HG02840 (cell line): Measurements from ENCODE around the gene FMNL2.

Experiments
- ATAC-seq: cut with Tn5 transposase; IDR thresholded peaks from one replicate; pipeline ENCODE4 v1.9.1; 2021; ENCODE audit warnings: mild to moderate bottlenecking, moderate library complexity, moderate number of reproducible peaks; ENCODE audit not compliant: unreplicated experiment, low FRiP score

Gene FMNL2

DNA sequence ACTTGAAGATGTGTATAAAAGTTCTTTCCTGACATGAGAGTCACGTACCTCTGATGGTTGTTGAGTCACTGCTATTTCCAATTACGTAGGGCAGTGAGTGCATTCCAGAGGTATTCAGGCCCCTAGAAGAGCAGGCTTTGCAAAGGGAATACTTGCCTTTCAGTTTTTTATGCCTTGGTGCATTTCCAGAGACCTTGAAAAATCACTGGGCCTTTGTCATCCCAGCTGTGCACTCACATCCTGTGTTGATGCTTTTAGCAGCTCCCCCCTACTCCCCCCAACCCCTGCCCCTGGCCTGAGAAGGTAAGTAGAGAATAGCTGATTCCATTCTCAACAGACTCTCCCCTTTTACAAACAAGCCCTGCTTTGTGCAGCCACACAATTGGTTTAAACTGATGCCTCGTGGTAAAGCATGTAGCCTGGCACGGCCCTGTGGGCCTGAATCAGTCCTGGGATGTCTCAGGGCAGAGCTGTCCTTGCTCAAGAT is 208.1 kb downstream of the FMNL2 start:
- ATAC-seq: no peak

DNA sequence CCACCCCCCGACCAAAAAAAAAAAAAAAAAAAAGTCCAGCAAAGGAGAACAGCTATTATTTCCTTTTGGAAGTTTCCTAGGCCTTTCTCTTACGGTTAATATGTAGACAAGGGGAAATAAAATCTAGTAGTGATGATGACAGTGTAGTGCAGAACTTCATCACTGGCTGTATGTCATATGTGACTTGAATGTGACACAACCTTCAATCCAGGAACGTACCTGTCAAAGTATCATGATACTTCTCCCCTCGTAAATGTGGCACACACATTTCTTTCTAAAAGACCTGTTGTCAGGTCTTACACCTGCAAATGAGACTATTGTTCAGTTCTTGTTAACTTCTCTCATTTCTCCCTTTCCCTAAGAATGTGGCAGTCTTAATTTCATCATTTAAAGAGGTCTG is 208.7 kb downstream of the FMNL2 start:
- no peak for ATAC-seq

DNA sequence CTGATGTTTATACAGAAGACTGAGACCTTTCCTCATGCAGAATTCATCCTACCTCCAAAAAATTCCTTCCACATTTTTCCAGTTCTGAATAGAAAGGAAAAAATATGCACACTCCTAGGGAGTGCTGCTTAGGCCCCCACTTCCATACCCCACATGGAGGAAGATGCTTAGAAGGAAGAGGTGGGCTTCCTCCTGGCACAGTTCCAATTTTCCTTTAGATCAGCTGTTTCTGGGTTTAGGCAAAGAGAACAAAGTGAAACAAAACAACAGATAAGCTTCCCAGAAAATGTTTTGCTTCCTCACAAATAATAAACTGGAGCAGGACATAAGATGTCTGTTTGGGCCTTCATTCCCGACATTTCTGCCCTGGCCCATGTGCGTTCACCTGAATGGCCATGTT is 209.7 kb downstream of the FMNL2 start:
- no peak for ATAC-seq

DNA sequence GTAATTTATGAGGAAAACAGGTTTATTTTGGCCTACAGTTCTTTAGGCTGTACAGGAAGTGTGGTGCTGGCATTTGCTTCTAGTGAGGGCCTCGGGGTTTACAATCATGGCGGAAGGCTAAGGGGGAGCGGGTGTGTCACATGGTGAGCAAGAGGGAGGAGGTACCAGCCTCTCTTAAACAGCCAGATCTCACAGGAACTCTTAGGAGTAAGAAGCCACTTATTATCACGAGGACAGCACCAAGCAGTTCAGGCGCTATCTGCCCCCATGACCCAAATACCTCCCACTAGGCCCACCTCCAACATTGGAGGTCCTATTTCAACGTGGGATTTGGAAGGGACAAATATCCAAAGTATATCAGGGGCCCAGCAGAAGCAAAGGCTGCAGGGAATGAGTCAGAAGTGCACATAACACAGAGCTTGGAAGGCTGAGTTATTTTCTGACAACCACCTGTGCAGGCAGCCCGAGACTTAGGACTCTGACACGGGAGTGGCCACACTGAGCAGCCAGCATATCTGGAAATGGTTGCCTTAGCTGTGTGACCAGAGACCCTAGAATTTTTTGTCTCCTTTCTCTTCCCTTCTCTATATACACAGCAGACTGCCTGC is 211.4 kb downstream of the FMNL2 start:
- no peak for ATAC-seq

DNA sequence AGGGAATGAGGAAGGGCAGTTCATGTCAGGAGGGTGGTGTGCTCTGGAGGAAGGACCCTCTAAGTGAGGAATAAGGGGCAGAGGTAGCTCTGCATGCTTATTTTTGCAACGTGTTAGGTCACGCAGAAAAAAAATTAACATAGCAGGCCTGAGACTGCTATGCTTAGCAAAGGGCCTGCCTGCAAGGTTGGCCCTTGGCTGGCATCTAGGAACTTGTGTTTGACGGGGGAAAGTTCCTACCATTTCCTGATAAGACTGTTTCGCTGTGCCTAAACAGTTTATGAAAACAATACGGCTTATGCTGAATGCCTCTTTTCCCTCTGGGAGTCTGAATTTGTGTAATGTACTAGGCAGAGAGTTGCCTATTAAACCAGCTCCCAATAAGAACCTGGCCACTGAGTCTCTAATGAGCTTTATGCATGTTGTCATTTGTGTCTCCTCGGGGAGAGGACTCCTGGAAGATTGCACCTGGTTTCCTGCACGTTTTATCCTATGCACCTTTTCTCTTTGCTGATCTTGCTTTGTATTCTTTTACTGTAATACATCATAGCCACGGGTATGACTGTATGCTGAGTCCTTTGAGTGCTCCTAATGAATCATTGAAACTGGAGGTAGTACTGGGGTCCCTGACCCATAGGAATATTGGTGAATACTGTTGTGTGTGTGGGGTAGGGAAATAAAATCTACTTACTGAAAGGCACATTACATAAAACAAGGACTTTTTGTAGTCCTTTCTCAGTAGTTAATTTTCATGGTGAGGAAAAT is 213.3 kb downstream of the FMNL2 start:
- ATAC-seq: no peak

DNA sequence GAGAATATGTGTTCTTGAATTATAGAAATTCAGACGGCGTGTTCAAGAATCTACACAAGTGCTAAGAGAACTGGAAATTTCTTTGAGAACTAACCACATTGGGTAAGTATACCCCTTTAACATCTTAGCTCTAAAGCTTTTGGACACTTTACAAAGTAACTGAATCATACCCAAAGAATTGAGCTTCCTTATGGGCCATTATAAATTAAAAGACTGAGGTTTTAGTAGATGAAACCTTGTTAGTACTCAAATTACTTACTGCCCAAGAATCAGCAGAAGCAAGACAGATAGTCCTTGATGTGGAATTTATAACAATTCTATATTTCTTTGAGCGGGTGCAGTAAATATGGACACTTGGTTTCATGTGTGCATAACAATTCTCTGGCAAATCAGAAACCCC is 214.0 kb downstream of the FMNL2 start:
- no peak for ATAC-seq

DNA sequence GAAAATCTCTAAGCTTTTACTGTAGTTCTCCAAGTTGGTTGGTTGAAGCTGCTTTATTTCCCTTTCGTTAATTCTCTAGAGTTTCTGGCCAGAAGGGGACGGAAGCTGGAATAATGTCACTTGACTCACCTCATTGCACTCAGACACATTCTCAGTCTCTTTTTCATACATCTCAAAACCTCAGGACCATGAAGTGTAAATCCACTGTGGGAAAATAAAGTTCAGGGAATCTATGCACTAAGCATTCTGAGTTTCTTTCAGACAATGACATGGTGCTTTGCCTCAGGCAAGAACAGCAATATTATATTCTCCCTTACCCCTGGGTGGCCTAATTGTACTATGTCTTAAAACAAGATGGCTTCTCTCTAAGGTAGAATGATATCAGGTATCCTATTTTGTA is 214.4 kb downstream of the FMNL2 start:
- ATAC-seq: no peak

DNA sequence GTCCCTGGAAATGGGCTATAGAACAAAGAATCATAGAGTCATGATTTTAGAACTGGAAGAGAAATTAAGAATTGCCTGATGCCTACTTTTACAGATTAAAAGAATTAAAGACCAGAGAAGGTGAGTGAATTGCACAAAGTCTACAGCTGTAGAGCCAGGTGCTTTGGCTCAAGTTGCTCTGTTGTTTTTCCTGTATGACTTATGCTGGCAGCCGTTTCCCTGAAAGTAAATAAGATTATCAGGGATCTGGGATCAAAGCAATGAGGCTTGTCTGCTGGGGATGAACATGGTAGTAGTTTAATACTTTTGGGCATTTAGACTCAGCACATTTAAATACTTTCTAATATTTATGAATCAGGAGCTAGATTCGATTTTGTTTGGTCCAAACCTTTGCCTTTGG is 215.4 kb downstream of the FMNL2 start:
- ATAC-seq: no peak

DNA sequence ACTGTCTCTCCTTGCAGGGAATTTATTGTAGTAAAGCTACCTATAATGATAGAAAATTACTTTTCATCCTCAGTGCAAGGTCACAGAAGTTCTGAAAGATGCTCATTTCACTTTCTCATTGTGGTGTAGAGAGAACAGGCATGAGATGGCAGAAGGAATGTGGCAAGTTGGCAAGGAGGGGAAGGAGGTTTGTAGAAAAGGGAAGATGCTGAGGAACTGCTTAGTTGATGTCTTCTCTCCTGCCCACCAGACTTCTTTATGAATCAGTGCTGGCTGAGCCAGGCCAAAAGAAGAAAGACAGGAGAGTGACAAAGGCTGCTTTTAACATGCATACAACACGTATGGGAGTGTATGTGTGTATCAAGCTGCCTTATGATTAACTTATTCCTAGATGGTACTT is 217.9 kb downstream of the FMNL2 start:
- ATAC-seq: no peak

DNA sequence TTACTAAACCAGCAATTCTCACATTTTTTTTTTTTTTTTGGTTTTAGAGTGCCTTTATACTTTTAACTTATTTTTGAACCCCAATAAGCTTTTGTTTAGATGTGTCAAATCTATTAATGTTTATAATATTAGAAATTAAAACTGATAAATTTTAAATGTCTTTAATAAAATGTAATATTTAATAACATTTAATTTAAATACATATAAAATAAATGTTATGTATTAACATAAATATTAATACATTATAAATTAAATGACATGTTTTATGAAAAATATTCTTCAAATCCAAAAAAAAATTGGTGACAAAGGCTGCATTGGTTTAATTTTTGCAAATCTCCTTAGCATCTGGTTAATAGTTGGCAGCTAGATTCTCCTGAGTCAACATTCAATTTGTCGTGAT is 218.5 kb downstream of the FMNL2 start:
- ATAC-seq: no peak

DNA sequence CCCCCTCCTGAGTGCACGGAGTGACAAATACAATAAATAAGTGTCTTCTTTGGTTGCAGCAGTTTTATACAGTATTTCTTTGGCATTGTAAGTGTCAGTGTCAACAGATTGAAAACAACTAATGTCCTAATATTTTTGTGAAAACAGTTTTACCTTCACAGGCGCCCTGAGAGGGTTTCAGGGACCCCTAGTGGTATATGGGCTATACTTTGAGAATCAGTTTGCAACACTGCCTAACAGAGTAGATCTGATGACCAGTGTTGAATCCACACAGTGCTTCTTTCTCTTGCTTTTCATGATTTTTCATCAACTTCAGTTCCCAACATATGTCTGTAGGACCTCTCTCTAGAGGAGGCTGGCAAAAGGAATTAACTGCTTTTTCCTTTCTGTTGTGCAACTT is 220.1 kb downstream of the FMNL2 start:
- no peak for ATAC-seq

DNA sequence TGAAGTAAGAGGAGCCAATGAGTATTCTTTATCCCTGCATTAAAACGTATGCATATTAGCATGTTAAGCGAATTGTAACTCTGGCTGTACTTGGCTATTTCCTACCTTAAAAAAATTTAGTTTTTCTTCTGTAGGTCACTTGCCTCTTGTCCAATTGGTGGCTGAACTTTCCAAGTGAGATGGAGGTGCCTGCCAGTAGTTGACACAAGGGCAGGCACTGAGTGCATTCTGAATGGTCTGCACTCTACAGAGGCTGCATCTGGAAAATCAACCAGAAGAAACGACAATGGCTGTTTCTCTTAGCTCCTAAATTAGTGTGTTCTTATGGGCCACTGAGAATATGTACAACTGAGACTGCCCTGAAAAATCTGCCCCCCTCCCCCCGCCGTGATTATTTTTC is 221.5 kb downstream of the FMNL2 start:
- ATAC-seq: no peak

DNA sequence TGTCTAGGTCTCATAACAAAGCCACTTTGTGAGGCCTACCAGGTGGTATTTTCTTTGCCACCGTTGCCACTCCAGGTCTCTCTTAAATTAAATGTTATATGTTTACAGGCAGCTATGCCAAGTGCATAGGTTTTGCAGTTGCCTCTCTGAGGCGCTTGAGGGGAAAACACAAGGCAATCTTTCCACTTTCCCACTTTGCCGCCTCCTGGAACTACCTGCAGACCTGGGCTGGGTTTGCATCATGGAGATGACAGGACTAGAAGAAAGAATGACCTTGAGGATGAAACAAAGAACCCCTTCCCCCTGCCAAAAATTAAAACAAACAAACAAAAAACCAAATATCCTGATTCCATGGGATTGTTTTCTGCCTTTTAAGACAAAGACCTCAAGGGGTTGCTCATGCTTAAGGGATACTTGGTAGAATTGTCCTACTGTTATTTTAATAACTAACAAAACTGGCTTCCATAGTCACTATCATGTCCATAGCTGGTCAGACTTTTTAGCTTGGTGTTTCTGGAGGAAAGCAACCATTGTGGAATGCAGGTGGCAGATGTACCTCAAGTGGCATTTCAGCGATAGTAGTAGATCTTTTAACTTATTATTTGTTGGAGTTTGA is 222.4 kb downstream of the FMNL2 start:
- ATAC-seq: no peak

DNA sequence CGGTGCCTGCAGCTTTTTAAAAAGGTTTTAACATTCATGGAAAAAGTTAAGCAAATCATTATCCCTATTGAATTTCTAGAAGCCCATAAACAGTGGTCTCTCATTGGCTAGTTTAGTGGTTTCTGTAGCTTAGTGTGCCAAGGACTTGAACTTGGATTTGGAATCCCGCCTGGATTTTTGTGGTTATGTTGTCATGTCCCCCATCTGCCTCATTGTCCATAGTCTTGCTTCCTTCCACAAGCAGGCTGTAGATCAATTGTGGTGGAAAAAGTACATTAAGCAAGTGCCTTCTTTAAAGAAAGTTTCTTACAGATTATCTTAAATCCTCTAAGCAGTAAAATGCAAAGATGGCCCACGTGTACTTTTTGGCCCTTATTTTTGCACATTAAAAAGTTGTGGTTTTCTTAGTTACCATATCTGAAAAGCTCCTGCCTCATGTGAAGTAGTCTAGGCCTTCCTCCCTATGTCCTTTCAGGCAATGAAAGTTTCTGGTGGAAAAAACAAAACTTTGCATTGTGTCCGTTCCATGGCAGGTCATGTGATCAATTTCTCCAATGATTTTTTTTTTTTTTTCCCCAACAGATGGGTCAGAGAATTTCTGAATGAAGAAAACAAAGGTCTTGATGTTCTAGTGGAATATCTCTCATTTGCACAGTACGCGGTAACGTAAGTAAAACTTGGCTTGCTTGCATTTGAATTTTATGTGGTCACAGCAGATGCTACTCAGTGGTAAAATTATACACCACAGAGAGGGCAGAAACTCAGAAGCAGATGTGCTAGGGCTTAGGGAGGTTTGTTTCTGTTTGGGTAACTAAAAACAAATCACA is 223.4 kb downstream of the FMNL2 start:
- ATAC-seq: no peak

DNA sequence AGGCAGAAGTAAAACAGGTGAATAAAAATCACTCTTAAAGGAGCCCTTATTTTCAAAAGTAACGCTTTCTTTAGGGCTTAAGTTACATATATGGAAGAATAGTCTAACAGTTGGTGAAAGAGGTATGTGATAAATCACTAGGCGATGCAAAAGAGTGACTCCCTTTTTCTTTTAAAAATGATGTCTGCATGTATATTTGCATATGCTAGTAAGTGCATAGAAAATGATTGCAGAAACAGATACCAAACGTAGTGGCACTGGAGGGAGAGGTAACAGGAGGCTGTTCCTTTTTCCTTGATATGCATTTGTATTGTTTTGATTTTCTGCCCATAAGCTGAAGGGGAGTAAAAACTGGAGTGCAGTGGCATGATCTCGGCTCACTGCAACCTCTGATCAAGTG is 224.0 kb downstream of the FMNL2 start:
- ATAC-seq: no peak

DNA sequence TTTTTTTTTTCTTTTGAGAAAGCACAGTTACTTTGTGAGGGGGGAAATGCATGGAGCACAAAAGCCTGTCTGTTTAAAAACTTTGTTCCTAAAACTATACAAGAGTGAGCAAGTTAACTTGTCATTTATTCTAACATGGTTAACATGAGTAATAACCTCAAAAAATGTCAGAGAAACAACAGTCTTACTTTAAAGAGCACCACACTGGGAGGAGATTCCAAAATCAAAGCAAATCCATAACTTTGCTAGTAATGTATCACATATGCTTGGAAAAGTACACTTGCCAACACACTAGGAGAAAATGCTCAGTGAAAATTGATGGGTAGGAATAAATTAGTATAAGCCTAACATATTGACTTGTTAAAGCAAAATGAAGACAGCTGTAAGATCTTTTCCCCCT is 225.2 kb downstream of the FMNL2 start:
- no peak for ATAC-seq

DNA sequence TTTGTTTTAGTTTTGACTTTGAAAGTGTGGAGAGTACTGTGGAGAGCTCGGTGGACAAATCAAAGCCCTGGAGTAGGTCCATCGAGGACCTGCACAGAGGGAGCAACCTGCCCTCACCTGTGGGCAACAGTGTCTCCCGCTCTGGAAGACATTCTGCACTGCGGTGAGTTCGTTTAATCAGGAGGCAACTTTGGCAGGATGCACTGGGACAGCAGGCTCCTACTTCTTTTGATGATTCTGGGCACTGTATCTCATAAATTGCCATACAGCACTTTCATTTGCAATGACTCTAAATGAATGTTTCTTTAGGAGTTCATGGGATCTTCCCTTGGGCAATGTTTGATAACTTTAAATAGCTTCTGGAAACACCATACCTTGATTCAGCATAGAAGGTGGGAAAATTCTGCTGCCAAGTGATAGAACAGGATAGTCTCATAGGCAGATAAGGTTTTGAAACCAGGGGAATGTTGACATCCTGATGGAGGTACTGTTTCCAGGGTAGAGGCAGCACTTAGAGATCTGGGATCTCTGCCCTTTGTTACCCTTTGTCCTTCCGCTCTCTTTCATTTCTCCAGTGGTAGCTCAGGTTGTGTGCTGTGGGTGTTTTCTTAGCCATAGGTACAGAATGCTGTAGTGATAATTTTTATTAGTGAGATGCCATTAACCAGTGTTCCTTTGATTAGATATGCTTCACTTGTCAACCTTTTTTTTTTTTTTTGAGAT is 226.1 kb downstream of the FMNL2 start:
- ATAC-seq: no peak

DNA sequence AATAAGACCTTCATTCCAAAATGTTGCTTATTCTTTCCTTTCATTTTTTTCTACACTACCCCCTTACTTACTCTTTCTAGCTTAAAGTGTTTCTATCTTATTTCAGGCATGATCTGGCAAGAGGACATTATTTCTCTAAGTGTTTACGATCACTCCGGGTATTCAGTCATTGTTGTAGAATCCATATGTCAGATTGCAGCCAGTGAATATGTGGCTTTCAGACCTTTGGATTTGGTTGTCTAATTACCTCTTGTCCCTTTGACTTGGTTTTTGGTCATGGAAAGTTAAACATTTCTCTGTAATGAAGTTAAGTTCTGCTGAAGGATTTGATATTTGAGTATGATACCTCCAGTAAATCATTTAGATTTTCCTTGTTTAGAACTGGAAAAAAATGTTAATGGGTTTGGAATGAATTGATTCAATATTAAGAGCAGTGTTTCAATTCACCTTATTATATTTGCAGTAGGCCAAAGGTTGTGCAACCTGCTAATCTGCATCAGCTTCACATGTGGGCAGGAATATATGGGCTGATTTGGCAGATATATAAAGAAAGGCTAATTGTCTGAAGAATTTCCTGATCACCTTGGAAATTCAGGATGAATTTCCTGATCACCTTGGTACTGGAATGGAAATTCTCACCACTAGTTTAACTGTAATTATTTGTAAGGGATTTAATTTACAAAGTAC is 227.4 kb downstream of the FMNL2 start:
- ATAC-seq: no peak

DNA sequence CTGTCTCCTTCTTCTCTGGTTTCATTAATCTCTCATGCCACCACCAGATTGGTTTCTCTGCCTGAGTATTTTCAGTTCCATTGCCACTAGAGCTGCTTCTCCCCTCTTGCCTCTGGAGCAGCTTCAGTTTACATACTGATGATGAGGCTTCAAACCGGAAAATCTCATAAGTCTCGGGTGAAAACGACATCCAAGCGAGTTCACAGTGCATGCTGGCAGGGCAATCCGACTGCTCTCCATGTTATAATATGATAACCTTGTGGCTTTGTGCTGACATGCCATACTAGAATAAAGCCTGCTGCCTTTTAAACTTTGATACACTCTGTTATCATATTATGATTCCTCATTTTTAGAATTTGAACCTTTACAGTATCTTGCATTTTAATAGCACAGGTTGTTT is 228.8 kb downstream of the FMNL2 start:
- ATAC-seq: no peak
